ENCODE measurements around the gene DOCK2.

- TF ChIP-seq CTCF (IDR thresholded peaks at IDR 0.05) = no peak
- no peak for TF ChIP-seq POLR2A (IDR thresholded peaks at IDR 0.05)
Measured at GRCh38 chr5:169703813-169704212, 66.7 kb downstream of the DOCK2 start.

All from adrenal gland (tissue), 5 donors.